H1 (cell line): Measurements from ENCODE around the gene HSD11B1L.

Experiments used
- CTCF ChIP-seq, 3 experiments: IDR thresholded peaks; 1 replicate in 2 of 3; 2 replicates in 1 of 3; pipeline versions ENCODE4 v1.5.1 to v1.6.1; 2011; ENCODE audit warnings: low read length in 3 of 3, mild to moderate bottlenecking in 3 of 3, inconsistent platforms in 2 of 3, low read depth in 1 of 3, moderate library complexity in 1 of 3; ENCODE audit not compliant: insufficient read depth in 1 of 3; ENCODE audit errors: control extremely low read depth in 1 of 3
- EZH2 ChIP-seq: fragments of 200-600 bp; sonication (generic); IDR thresholded peaks from 2 replicates; pipeline ENCODE4 v1.7.1; 2012; ENCODE audit warnings: low read depth, mild to moderate bottlenecking, moderate library complexity, low read length, inconsistent platforms; ENCODE audit not compliant: severe bottlenecking
- POLR2A ChIP-seq, 2 experiments: IDR thresholded peaks; 1 replicate in 1 of 2; 2 replicates in 1 of 2; pipeline ENCODE4 v1.6.1; 2011; ENCODE audit warnings: low read depth in 2 of 2, low read length in 2 of 2, mild to moderate bottlenecking in 2 of 2; ENCODE audit errors: control extremely low read depth in 1 of 2
- POLR2AphosphoS5 ChIP-seq: IDR thresholded peaks from 2 replicates; pipeline ENCODE4 v1.6.1; 2011; ENCODE audit warnings: low read depth, low read length
- RAD21 ChIP-seq, 2 experiments: IDR thresholded peaks in 1 of 2; conservative IDR thresholded peaks in 1 of 2; 2 replicates each; pipeline ENCODE4 v1.6.1; 2011; ENCODE audit warnings: low read depth in 2 of 2, low read length in 2 of 2, improper control_type of control experiment in 1 of 2, inconsistent platforms in 1 of 2, mild to moderate bottlenecking in 1 of 2, moderate library complexity in 1 of 2
- RXRA ChIP-seq: IDR thresholded peaks from 2 replicates; pipeline ENCODE4 v1.6.1; 2011; ENCODE audit warnings: low read depth, mild to moderate bottlenecking, low read length, moderate library complexity; ENCODE audit not compliant: insufficient read depth
- TAF1 ChIP-seq: IDR thresholded peaks from 2 replicates; pipeline ENCODE4 v1.6.1; 2011; ENCODE audit warnings: mild to moderate bottlenecking, low read depth, low read length

- TF ChIP-seq POLR2A (IDR thresholded peaks at IDR 0.05; ENCODE audit: control extremely low read depth in 1 of 2, low read depth in 2 of 2, low read length in 2 of 2) = no peak
- TF ChIP-seq CTCF (IDR thresholded peaks at IDR 0.05; ENCODE audit: control extremely low read depth in 1 of 3, insufficient read depth in 1 of 3, low read depth in 1 of 3, low read length in 3 of 3) = no peak
- no peak for TF ChIP-seq RAD21 (IDR thresholded peaks at IDR 0.05 in 1 of 2, conservative IDR thresholded peaks at IDR 0.05 in 1 of 2; ENCODE audit: low read depth in 2 of 2, low read length in 2 of 2)
- TF ChIP-seq POLR2AphosphoS5 = no peak
- TF ChIP-seq RXRA = no peak
- TF ChIP-seq EZH2 = no peak
- TF ChIP-seq TAF1 = no peak
Observed at GRCh38 chr19:5655412-5655811, 25.4 kb upstream of the HSD11B1L start.
